Heart right ventricle (tissue), 16 donors: ENCODE measurements around the gene CTBP1. TPM values are rescaled to one million over a fixed set of nuclear protein-coding genes. Genes with fewer than 3 reads are reported as not detected.

Source experiments
- ATAC-seq, 8 donors: fragments of 200-7000 bp; cut with Tn5 transposase; one replicate each; pipeline ENCODE4 v1.9.1; 2020; ENCODE audit warnings: mild to moderate bottlenecking in 8 of 8, moderate library complexity in 8 of 8, moderate number of reproducible peaks in 1 of 8
- DNase-seq, 2 donors: peaks; one replicate each; pipeline ENCODE4 v3.0.0-alpha.2; 2020
- H3K27ac ChIP-seq, 10 donors: fragments of 200-600 bp; sonication (generic) in 2 of 10; one replicate each; pipeline versions ENCODE4 v1.5.0 to v1.8.0; 2020 to 2022; ENCODE audit warnings: mild to moderate bottlenecking in 3 of 10
- H3K27me3 ChIP-seq, 7 donors: fragments of 200-600 bp; one replicate each; pipeline ENCODE4 v1.8.0; 2021 to 2022; ENCODE audit warnings: mild to moderate bottlenecking in 2 of 7
- H3K36me3 ChIP-seq, 9 donors: fragments of 200-600 bp; sonication (generic) in 1 of 9; one replicate each; pipeline versions ENCODE4 v1.5.0 to v1.8.0; 2020 to 2022; ENCODE audit warnings: mild to moderate bottlenecking in 2 of 9
- H3K4me1 ChIP-seq, 9 donors: fragments of 200-600 bp; sonication (generic) in 1 of 9; one replicate each; pipeline versions ENCODE4 v1.5.0 to v1.8.0; 2020 to 2022; ENCODE audit warnings: mild to moderate bottlenecking in 4 of 9
- H3K4me3 ChIP-seq, 10 donors: fragments of 200-600 bp; sonication (generic) in 2 of 10; one replicate each; pipeline versions ENCODE4 v1.5.0 to v1.8.0; 2020 to 2022; ENCODE audit warnings: mild to moderate bottlenecking in 7 of 10, moderate library complexity in 2 of 10
- H3K9me3 ChIP-seq, 11 donors: fragments of 200-600 bp in 10 of 11; sonication (generic) in 2 of 11; one replicate each; pipeline versions ENCODE4 v1.5.0 to v1.8.0; 2013 to 2022; ENCODE audit warnings: mild to moderate bottlenecking in 2 of 11, control low read depth in 1 of 11, moderate library complexity in 1 of 11
- CTCF ChIP-seq, 9 donors: fragments of 200-600 bp; sonication (generic) in 2 of 9; IDR thresholded peaks; one replicate each; pipeline versions ENCODE4 v1.5.0 to v1.8.0; 2021 to 2022; ENCODE audit warnings: antibody characterized with exemption in 9 of 9, mild to moderate bottlenecking in 5 of 9, moderate library complexity in 1 of 9
- WGBS, 2 donors: extraction: QIAGEN DNeasy Blood & Tissue Kit; methylation state at CpG; one replicate each; pipeline ENCODE4 v1.1.7; 2013; ENCODE audit warnings: inconsistent platforms in 1 of 2; 5-methylcytosine and 5-hydroxymethylcytosine counted together
- intact Hi-C, 10 donors: fragments of 100-400 bp; cut with DNase I; formaldehyde crosslinking; loops; one replicate each; pipeline versions ENCODE4 v1.11.1 to v1.14.2; 2022
- polyA plus RNA-seq, 2 donors: library from polyadenylated mRNA; stranded (reverse); fragments of 200-250 nt; gene quantifications; one replicate each; pipeline ENCODE4 v1.2.3, GENCODE V29; 2013
- total RNA-seq, 10 donors: library from RNA; stranded (reverse); fragmentation: NEBNext Ultra II Directional in 3 of 10; extraction: Animal tissue kit (Norgen Biotek cat#: 25700) in 3 of 10; gene quantifications; one replicate each; pipeline versions ENCODE4 v1.2.1 to v1.2.4, GENCODE V29; 2021 to 2023
- donor health status: Arrhythmogenic right ventricular cardiomyopathy.
- donor health status: ischemic (EF 13 %, LVEDD 7.1; RV severe dilation, severe dysfunction).
- donor health status: healthy with polysubstance abuse.
- donor health status: DM: no; HTN: yes; CAD: no.
- donor health status: DM: no; HTN: no; CAD: no.
- donor health status: ischemic (EF 25% LVEDD 6.9; RV normal size, moderate dysfunction).
- donor health status: ischemic (EF 25% LVEDD 5.7; RV mildly dilated, moderate dysfunction).
- donor health status: healthy.
- donor health status: DM: yes; HTN: yes; CAD: no.
- donor health status: Ischemic cardiomyopathy.
- donor health status: ischemic (EF 35%, LVEDD 5.7; RV mildly dilated, moderate dysfunction).
- donor health status: nonischemic (EF 11% LVEDD 7.7; RV severe dilation, severe dysfunction).
- donor health status: DM: yes; HTN: yes; CAD: no.
- donor health status: PGD.
- donor health status: ischemic (EF 29% LVEDD 5.4; RV normal size, mild dysfunction).
- donor health status: nonischemic (EF 23%, LVEDD 6.1; RV moderate dilation, normal function).

The CTBP1 gene
- total and polyA plus RNA-seq, 12 donors: 98.6 to 132 (median 121) TPM

GRCh38 chr4:1204286-1204827 is 44.6 kb downstream of the CTBP1 start:
- H3K9me3 ChIP-seq: no peaks in the 10 kb centered on the region
- peaks cover 15 to 62% (median 38%) of the 10 kb centered on the region in 9 donors for H3K4me1 ChIP-seq
- TF ChIP-seq CTCF (IDR thresholded peaks at IDR 0.05): no peak
- DNase-seq (no peak), ATAC-seq (no peak)
- H3K4me3 ChIP-seq: no peak overlapping the region
- WGBS, 2 donors: 94 to 95% methylated on average over 21 of the region's 21 CpGs
- no peaks in the 10 kb centered on the region for H3K36me3 ChIP-seq
- intact Hi-C loops: no loop called here
- no peaks in the 10 kb centered on the region for H3K27me3 ChIP-seq
- no peak overlapping the region for H3K27ac ChIP-seq

DNA sequence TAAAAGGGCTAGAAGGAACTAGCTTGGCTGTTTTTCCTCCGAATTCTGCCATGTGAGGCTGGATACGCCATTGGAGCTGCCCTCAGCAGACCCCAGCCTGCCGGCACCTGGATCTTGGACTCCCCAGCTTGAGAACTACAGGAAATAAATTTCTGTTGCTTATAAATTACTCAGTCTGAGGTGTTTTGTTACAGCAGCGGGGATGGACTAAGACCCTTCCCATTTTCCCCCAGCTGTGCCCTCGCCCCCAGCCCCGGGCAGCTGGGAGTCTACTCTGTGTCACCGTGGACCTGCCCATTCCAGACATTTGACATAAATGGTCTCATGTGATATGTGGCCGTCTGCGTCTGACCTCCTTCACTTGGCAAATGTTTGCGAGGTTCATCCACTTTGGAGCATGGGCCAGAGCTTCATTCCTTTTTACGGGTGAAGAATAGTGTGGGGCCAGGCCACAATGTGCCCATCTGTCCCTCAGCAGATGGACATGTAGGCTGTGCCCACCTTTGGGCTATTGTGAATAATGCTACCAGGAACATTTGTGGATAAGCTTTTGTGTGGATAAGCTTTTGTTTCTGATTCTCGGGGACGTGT is 45.8 kb downstream of the CTBP1 start:
- no peak overlapping the region for H3K4me3 ChIP-seq

DNA sequence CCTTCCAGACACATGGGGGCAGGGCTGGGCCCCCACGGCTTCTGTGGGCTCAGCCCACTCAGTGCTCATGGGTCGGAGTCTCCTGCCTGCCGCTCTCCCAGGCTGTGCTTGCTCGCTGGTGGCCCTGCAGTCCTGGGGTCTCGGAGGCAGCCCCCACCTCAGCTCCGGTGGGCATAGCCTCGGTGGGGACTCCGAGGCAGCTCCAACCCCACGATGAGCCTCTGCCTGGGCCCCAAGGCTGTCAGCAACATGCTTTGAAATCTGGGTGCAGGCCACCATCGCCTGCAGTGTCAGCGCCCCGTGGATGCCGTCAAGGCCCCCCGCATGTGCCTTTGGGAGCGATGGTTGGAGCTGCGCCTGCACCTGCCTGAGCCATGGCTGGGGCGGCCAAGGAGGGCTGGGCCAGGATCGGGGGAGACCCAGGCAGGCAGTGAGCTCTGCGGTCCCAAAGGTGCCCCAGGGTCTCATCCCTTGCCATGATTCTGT is 46.4 kb downstream of the CTBP1 start:
- DNase-seq: peak; percentile 2 to 11
- Histone ChIP-seq H3K4me3 (peak overlapping the region in 1 of 10 donors; percentile 42), H3K27me3 (no peaks in the 10 kb centered on the region), H3K4me1 (peaks cover 0 to 44% (median 20%) of the 10 kb centered on the region in 9 donors), H3K9me3 (no peaks in the 10 kb centered on the region), H3K36me3 (no peaks in the 10 kb centered on the region), H3K27ac (peak overlapping the region in 9 of 10 donors; percentile 10 to 84 (median 47))
- ATAC-seq: no peak
- no peak for TF ChIP-seq CTCF (IDR thresholded peaks at IDR 0.05)
- 93 to 96% methylated on average over 19 of the region's 19 CpGs for WGBS, 2 donors
- intact Hi-C loops: no loop called here

More for the DNA sequence above, 45.8 kb downstream of the CTBP1 start:
- intact Hi-C loops: no loop called here
- peak overlapping the region in 5 of 10 donors; percentile 15 to 84 (median 64) for H3K27ac ChIP-seq
- ATAC-seq (no peak), DNase-seq (no peak)
- no peak for TF ChIP-seq CTCF (IDR thresholded peaks at IDR 0.05)
- H3K36me3 ChIP-seq: no peaks in the 10 kb centered on the region
- peaks cover 3 to 50% (median 26%) of the 10 kb centered on the region in 9 donors for H3K4me1 ChIP-seq
- no peaks in the 10 kb centered on the region for H3K9me3 ChIP-seq
- 88 to 93% methylated on average over 13 of the region's 13 CpGs for whole genome bisulfite sequencing, 2 donors
- H3K27me3 ChIP-seq: no peaks in the 10 kb centered on the region

DNA sequence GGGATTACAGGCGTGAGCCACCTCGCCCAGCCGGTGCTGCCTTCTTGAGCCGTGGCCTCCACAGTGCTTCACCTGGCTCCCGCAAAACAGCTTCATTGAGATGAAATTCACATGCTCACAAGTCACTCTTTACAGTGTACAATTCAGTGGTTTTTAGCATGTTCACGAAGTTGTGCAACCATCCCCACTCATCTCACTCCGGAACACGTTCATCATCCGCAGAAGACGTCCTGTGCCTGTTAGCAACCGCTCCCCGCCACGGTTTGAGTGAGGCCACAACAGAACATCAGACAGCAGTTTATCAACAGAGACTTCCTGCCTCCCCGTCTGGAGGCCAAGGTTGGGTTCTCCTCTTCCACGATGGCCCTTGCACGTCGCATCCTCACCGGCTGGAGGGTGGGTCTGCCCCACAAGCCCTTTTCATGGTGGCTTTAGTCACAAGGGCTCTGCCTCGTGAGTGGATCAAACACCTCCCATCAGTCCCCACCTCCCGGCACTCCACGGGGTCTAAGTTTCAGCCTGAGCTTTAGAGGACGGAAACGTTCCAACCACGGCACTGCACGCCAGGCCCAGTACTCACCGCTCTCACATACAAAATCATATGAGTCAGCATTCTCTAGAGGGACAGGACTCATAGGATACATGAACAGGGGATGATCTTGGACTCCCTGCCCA is 46.9 kb downstream of the CTBP1 start:
- DNase-seq: peak; percentile 23 to 40
- peaks cover 0 to 43% (median 15%) of the 10 kb centered on the region in 9 donors for H3K4me1 ChIP-seq
- H3K36me3 ChIP-seq: no peaks in the 10 kb centered on the region
- H3K27me3 ChIP-seq: no peaks in the 10 kb centered on the region
- TF ChIP-seq CTCF (IDR thresholded peaks at IDR 0.05): no peak
- H3K27ac ChIP-seq: peak overlapping the region; percentile 15 to 84 (median 46)
- peak in 7 of 8 donors; percentile 21 to 77 (median 38) for ATAC-seq
- intact Hi-C loops: no loop called here
- 68 to 78% methylated on average over 26 of the region's 26 CpGs for WGBS, 2 donors
- H3K9me3 ChIP-seq: no peaks in the 10 kb centered on the region
- peak overlapping the region in 3 of 10 donors; percentile 25 to 42 (median 36) for H3K4me3 ChIP-seq
